ENCODE measurements around the gene LHB. TPM values are rescaled to one million over a fixed set of nuclear protein-coding genes. Genes with fewer than 3 reads are reported as not detected.

Gene LHB
- total and polyA plus RNA-seq, 2 of the 4 experiments (the other 2 are of a cell fraction) = not detected

DNA sequence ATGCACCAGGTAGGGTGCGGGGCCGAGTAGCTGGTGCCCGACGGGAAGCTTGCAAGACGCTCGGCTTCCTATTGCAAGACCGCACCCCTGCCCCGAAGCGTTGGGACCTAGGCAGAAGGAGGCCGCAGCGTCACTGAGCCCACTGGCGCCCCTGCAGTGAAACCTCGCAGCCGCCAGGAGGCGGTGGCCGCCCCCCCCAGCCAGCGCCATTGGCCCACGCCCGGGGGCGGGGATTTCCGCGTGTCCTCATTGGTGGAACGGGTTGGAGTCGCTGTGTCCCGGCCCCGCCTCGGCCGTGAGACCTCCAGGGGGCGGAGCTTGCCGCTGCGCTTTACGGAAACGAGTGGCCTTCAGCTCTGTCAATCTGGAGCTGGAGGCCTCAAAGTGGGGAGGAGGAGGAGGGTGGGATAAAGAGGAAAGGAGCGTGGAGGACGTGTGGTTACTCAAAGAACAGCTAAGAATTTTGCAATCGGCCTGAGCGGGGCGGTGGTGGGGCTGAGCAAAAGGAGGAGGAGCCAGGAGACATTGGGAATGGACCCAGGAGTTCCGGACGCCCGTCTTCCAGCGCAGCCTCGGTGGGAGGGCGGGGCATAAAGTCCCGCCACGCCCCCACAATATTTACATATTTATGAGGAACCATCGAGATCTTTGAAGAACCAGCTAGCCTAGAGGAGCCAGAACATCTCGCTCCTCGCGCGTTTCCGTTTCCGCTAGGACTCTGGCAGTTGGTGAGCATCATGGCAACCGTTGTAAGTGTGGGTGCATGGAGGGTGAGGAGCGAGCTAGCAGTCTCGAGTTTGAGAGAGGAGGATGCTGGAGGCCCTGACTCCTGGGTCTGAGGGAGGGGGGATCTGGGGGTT is 23.5 kb downstream of the LHB start, which contains the start of the genes GYS1 and RUVBL2:
Gene GYS1, minus strand, starts transcription at position 135 of the 860 bp plus-strand sequence. CDS start 197 bp downstream, outside the sequence.
Gene RUVBL2, plus strand, starts transcription at position 713 of the 860 bp plus-strand sequence. Its CDS starts 25 bp downstream, at position 738.
- ChIA-PET POLR2A (ENCODE audit: unreplicated experiment) (interaction anchor here (0.9 kb wide), 1 partner anchor 118 kb away, joined by 3 read pairs; no protein-coding TSS in a partner anchor), CTCF (interaction anchor here (0.6 to 1.9 kb wide), 17 partner anchors 10 to 277 kb away, joined by 3 to 9 read pairs (median 4); no protein-coding TSS in a partner anchor)
- peak within 1 kb of the TSS; percentile 92 for H3K9ac ChIP-seq (ENCODE audit: low read depth, low read length)
- in situ Hi-C loops (cut with MboI; ENCODE audit: low sequenced_read_pairs) = no loop called here
- peak within 1 kb of the TSS; percentile 68 for H3K56ac ChIP-seq (ENCODE audit: extremely low read depth, insufficient read depth, low read length)
- H2BK20ac ChIP-seq (ENCODE audit: low read depth, low read length) = no peak within 1 kb of the TSS
- 0 out of 2 replicates have a peak, but pooled peaks cover 3% of the 10 kb centered on the region for H3K9me1 ChIP-seq (ENCODE audit: insufficient read depth, low read length)
- BruUV-seq (replicated peaks) = no TSS peak
- H2BK5ac ChIP-seq (ENCODE audit: low read depth, low read length, poor library complexity, severe bottlenecking) = peak within 1 kb of the TSS; percentile 77
- peak within 1 kb of the TSS; percentile 93 for H3K4ac ChIP-seq (ENCODE audit: low read depth, low read length)
- peak within 1 kb of the TSS; percentile 85 for H3K27ac ChIP-seq (ENCODE audit: insufficient read depth, low read length)
- peaks cover 27% of the 10 kb centered on the region for H4K20me1 ChIP-seq (ENCODE audit: insufficient read depth, low read length)
- peak within 1 kb of the TSS; percentile 54; the same call in 1 of the 2 replicates for H2BK120ac ChIP-seq (ENCODE audit: low read depth, low read length)
- H3K4me1 ChIP-seq (ENCODE audit: control insufficient read depth, insufficient read depth, low read length) = peaks cover 12% of the 10 kb centered on the region
- 0% methylated on average over 16 of the region's 56 CpGs; no CpG with 5 or more reads in 1 of the 2 experiments for WGBS, 2 experiments (ENCODE audit: extremely low coverage in 2 of 2, insufficient read length in 1 of 2)
- no peaks in the 10 kb centered on the region for H3K27me3 ChIP-seq (ENCODE audit: control insufficient read depth, insufficient read depth, low read length)
- peak within 1 kb of the TSS; percentile 48 to 75 for H4K8ac ChIP-seq (ENCODE audit: low read depth in 2 of 2, low read length in 2 of 2)
- peak within 1 kb of the TSS; percentile 93 for H2AK5ac ChIP-seq (ENCODE audit: low read depth, low read length)
- H3K4me2 ChIP-seq (ENCODE audit: low read depth, low read length) = peak within 1 kb of the TSS; percentile 98
- peak within 1 kb of the TSS; percentile 93 for H3K14ac ChIP-seq (replicated peaks; ENCODE audit: low read depth, low read length)
- no peaks in the 10 kb centered on the region for H3K9me3 ChIP-seq (ENCODE audit: control insufficient read depth, insufficient read depth, low read length)
- peak; percentile 99 for DNase-seq
- peaks cover 16 to 73% of the 10 kb centered on the region in 2 experiments for H3K79me1 ChIP-seq (ENCODE audit: low read depth in 1 of 2, low read length in 2 of 2)
- peak within 1 kb of the TSS; percentile 95 for H2AK9ac ChIP-seq (replicated peaks; ENCODE audit: low read depth, low read length, poor library complexity)
- H4K5ac ChIP-seq (ENCODE audit: low read depth, low read length) = peak within 1 kb of the TSS; percentile 41; the same call in 1 of the 2 replicates
- dilution Hi-C loops (cut with HindIII; ENCODE audit: low sequenced_read_pairs, unreplicated experiment) = no loop called here
- peak within 1 kb of the TSS; percentile 78 for H3K4me3 ChIP-seq (ENCODE audit: insufficient read depth, low read depth, low read length)
- intact Hi-C loops (cut with micrococcal nuclease) = loop anchor here (5.0 to 10.0 kb wide), 3 partner anchors 64 to 211 kb away; partner anchors contain the start of genes CGB7 and KCNA7
- peak; percentile 93 for ATAC-seq (ENCODE audit: low read depth)
- H3K18ac ChIP-seq (ENCODE audit: low read depth, low read length) = peak within 1 kb of the TSS; percentile 35
- TF ChIP-seq MXI1 (IDR thresholded peaks at IDR 0.05; ENCODE audit: borderline replicate concordance, low read depth, low read length) (peak; percentile 68; the same call in 1 of the 2 replicates), RAD21 (IDR thresholded peaks at IDR 0.05; ENCODE audit: low read length) (0 out of 2 replicates have a peak, but pooled peaks have one; percentile 1), BHLHE40 (IDR thresholded peaks at IDR 0.05; ENCODE audit: low read depth, low read length) (no peak; the same call in 1 of the 2 replicates), FOS (IDR thresholded peaks at IDR 0.05; ENCODE audit: low read depth, low read length) (no peak; the same call in 1 of the 2 replicates), SMC3 (IDR thresholded peaks at IDR 0.05; ENCODE audit: low read depth, low read length) (peak; percentile 35), CEBPB (IDR thresholded peaks at IDR 0.05; ENCODE audit: low read depth, low read length) (peak; percentile 97), POLR2A (IDR thresholded peaks at IDR 0.05; ENCODE audit: low read depth, low read length) (peak; percentile 77), MAZ (IDR thresholded peaks at IDR 0.05; ENCODE audit: borderline replicate concordance, low read depth, low read length) (peak; percentile 90; the same call in 1 of the 2 replicates)
- TF ChIP-seq, protein P1, sequence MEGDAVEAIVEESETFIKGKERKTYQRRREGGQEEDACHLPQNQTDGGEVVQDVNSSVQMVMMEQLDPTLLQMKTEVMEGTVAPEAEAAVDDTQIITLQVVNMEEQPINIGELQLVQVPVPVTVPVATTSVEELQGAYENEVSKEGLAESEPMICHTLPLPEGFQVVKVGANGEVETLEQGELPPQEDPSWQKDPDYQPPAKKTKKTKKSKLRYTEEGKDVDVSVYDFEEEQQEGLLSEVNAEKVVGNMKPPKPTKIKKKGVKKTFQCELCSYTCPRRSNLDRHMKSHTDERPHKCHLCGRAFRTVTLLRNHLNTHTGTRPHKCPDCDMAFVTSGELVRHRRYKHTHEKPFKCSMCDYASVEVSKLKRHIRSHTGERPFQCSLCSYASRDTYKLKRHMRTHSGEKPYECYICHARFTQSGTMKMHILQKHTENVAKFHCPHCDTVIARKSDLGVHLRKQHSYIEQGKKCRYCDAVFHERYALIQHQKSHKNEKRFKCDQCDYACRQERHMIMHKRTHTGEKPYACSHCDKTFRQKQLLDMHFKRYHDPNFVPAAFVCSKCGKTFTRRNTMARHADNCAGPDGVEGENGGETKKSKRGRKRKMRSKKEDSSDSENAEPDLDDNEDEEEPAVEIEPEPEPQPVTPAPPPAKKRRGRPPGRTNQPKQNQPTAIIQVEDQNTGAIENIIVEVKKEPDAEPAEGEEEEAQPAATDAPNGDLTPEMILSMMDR (conservative IDR thresholded peaks at IDR 0.05; ENCODE audit: low read depth, low read length) = peak; percentile 99
- peak within 1 kb of the TSS; percentile 94 for H3K23ac ChIP-seq (ENCODE audit: low read depth, low read length)
- H2AFZ ChIP-seq (replicated peaks; ENCODE audit: low read length, poor library complexity) = peak within 1 kb of the TSS; percentile 88
- peak within 1 kb of the TSS; percentile 12; the same call in 1 of the 3 replicates for H2BK15ac ChIP-seq (ENCODE audit: low read depth, low read length)
- peak within 1 kb of the TSS; percentile 91 for H4K91ac ChIP-seq (ENCODE audit: insufficient read depth, low read depth, low read length)
- peaks cover 12% of the 10 kb centered on the region for H3K36me3 ChIP-seq (ENCODE audit: control insufficient read depth, insufficient read depth, low read length)

Measured in IMR-90 (cell line).